Measurements from ENCODE around the gene PEX6.

GRCh38 chr6:42925248-42925857 is 53.6 kb downstream of the PEX6 start:
- TF ChIP-seq CTCF (IDR thresholded peaks at IDR 0.05) (no peak), POLR2AphosphoS5 (IDR thresholded peaks at IDR 0.05) (no peak)
